ENCODE measurements around the gene RAB5IF. TPM values are rescaled to one million over a fixed set of nuclear protein-coding genes. Genes with fewer than 3 reads are reported as not detected.

RAB5IF gene
- polyA plus RNA-seq, 1 donor from 2014 or later = 205 TPM

- Histone ChIP-seq H3F3A (ENCODE audit: insufficient read depth, low read length, poor library complexity, severe bottlenecking) (no peaks in the 10 kb centered on the region), H3K9me3 (ENCODE audit: low read length) (no peaks in the 10 kb centered on the region), H3K9me2 (ENCODE audit: insufficient read depth, low read length) (no peaks in the 10 kb centered on the region), H3K79me2 (replicated peaks; ENCODE audit: insufficient read depth, low read length) (no peaks in the 10 kb centered on the region), H4K20me1 (ENCODE audit: insufficient read depth) (no peaks in the 10 kb centered on the region), H3K4me3 (ENCODE audit: low read length) (no peak overlapping the region), H3K4me2 (ENCODE audit: low read length) (no peak overlapping the region), H3K27ac (ENCODE audit: low read length) (no peak overlapping the region), H3K9ac (ENCODE audit: low read length) (no peak overlapping the region), H3K36me3 (ENCODE audit: insufficient read depth, low read length) (no peaks in the 10 kb centered on the region), H3K27me3 (ENCODE audit: insufficient read depth, low read depth, low read length) (no peaks in the 10 kb centered on the region), H2AFZ (ENCODE audit: low read depth, low read length) (no peak overlapping the region)
- TF ChIP-seq POLR2AphosphoS5 (IDR thresholded peaks at IDR 0.05) (no peak), REST (IDR thresholded peaks at IDR 0.05; ENCODE audit: borderline replicate concordance) (no peak), CTCF (IDR thresholded peaks at IDR 0.05; ENCODE audit: poor library complexity, severe bottlenecking) (no peak), MXI1 (conservative IDR thresholded peaks at IDR 0.05; ENCODE audit: poor library complexity, severe bottlenecking) (no peak), EZH2 (IDR thresholded peaks at IDR 0.05; ENCODE audit: borderline replicate concordance, insufficient read depth, low read length, poor library complexity, severe bottlenecking) (no peak), SMC3 (conservative IDR thresholded peaks at IDR 0.05; ENCODE audit: poor library complexity) (no peak), TAF1 (IDR thresholded peaks at IDR 0.05; ENCODE audit: low read depth) (no peak), RAD21 (conservative IDR thresholded peaks at IDR 0.05) (no peak), EP300 (conservative IDR thresholded peaks at IDR 0.05; ENCODE audit: poor library complexity, severe bottlenecking) (no peak)
Measured at GRCh38 chr20:36644032-36644705, 38.6 kb downstream of the RAB5IF start.

- no peaks in the 10 kb centered on the region for H4K20me1 ChIP-seq (ENCODE audit: insufficient read depth)
Measured at GRCh38 chr20:36644706-36645095, 39.1 kb downstream of the RAB5IF start.

More at GRCh38 chr20:36644706-36645095, 39.1 kb downstream of the RAB5IF start:
- Histone ChIP-seq H3K4me3 (ENCODE audit: low read length) (no peak overlapping the region), H3K9me2 (ENCODE audit: insufficient read depth, low read length) (no peaks in the 10 kb centered on the region), H3K27ac (ENCODE audit: low read length) (no peak overlapping the region), H2AFZ (ENCODE audit: low read depth, low read length) (no peak overlapping the region), H3K9ac (ENCODE audit: low read length) (no peak overlapping the region), H3K27me3 (ENCODE audit: insufficient read depth, low read depth, low read length) (no peaks in the 10 kb centered on the region), H3F3A (ENCODE audit: insufficient read depth, low read length, poor library complexity, severe bottlenecking) (no peaks in the 10 kb centered on the region), H3K4me2 (ENCODE audit: low read length) (no peak overlapping the region), H3K79me2 (replicated peaks; ENCODE audit: insufficient read depth, low read length) (no peaks in the 10 kb centered on the region), H3K36me3 (ENCODE audit: insufficient read depth, low read length) (no peaks in the 10 kb centered on the region), H3K9me3 (ENCODE audit: low read length) (no peaks in the 10 kb centered on the region)
- TF ChIP-seq MXI1 (conservative IDR thresholded peaks at IDR 0.05; ENCODE audit: poor library complexity, severe bottlenecking) (no peak), SMC3 (conservative IDR thresholded peaks at IDR 0.05; ENCODE audit: poor library complexity) (no peak), RAD21 (conservative IDR thresholded peaks at IDR 0.05) (no peak), POLR2AphosphoS5 (IDR thresholded peaks at IDR 0.05) (no peak), CTCF (IDR thresholded peaks at IDR 0.05; ENCODE audit: poor library complexity, severe bottlenecking) (no peak), EZH2 (IDR thresholded peaks at IDR 0.05; ENCODE audit: borderline replicate concordance, insufficient read depth, low read length, poor library complexity, severe bottlenecking) (no peak), REST (IDR thresholded peaks at IDR 0.05; ENCODE audit: borderline replicate concordance) (no peak), EP300 (conservative IDR thresholded peaks at IDR 0.05; ENCODE audit: poor library complexity, severe bottlenecking) (no peak), TAF1 (IDR thresholded peaks at IDR 0.05; ENCODE audit: low read depth) (no peak)
